Astrocyte of the spinal cord (primary cell): ENCODE data around the gene RFLNA.

Experiments used
- DNase-seq: peaks from one replicate; pipeline ENCODE4 v3.0.0; 2011; ENCODE audit warnings: low read depth, low spot score
- H3K4me3 ChIP-seq: 2 replicates; pipeline ENCODE4 v1.5.1; 2011; ENCODE audit warnings: low read depth, mild to moderate bottlenecking, low read length, moderate library complexity
- in situ Hi-C: cut with HindIII; loops from 2 replicates; pipeline ENCODE4 v1.10.0; 2017; ENCODE audit warnings: low sequenced_read_pairs
- TF ChIP-seq, protein P1 (sequence below): IDR thresholded peaks from 2 replicates; pipeline ENCODE4 v1.5.1; 2012; ENCODE audit warnings: low read depth, mild to moderate bottlenecking, low read length, inconsistent platforms

RFLNA gene

GRCh38 chr12:124333724-124334123, 38.8 kb downstream of the RFLNA start:
- H3K4me3 ChIP-seq = no peak overlapping the region
- TF ChIP-seq, protein P1, sequence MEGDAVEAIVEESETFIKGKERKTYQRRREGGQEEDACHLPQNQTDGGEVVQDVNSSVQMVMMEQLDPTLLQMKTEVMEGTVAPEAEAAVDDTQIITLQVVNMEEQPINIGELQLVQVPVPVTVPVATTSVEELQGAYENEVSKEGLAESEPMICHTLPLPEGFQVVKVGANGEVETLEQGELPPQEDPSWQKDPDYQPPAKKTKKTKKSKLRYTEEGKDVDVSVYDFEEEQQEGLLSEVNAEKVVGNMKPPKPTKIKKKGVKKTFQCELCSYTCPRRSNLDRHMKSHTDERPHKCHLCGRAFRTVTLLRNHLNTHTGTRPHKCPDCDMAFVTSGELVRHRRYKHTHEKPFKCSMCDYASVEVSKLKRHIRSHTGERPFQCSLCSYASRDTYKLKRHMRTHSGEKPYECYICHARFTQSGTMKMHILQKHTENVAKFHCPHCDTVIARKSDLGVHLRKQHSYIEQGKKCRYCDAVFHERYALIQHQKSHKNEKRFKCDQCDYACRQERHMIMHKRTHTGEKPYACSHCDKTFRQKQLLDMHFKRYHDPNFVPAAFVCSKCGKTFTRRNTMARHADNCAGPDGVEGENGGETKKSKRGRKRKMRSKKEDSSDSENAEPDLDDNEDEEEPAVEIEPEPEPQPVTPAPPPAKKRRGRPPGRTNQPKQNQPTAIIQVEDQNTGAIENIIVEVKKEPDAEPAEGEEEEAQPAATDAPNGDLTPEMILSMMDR = no peak
- in situ Hi-C loops = no loop called here
- no peak for DNase-seq

DNA sequence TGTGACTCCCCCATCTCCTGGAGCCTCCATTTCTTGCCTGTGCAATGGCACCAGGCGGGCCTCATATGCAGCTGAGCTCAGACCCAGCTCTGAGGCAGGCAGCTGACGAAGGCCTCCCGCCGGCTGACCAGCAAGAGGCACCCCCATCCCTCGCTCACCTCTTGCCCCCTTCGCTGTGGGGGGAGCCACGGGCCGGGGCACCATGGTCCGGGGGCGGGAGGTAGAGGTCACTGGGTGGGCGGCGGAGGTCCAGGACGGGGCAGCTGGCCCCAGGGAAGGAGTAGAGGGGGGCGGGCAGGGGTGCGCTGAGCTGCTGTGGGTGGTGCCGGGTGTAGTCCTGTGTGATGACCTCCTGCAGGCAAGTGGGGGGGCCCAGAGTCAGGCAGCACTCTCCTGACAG, 39.4 kb downstream of the RFLNA start:
- DNase-seq = no peak
- H3K4me3 ChIP-seq = no peak overlapping the region
- TF ChIP-seq, protein P1 = no peak
- in situ Hi-C loops = no loop called here

DNA sequence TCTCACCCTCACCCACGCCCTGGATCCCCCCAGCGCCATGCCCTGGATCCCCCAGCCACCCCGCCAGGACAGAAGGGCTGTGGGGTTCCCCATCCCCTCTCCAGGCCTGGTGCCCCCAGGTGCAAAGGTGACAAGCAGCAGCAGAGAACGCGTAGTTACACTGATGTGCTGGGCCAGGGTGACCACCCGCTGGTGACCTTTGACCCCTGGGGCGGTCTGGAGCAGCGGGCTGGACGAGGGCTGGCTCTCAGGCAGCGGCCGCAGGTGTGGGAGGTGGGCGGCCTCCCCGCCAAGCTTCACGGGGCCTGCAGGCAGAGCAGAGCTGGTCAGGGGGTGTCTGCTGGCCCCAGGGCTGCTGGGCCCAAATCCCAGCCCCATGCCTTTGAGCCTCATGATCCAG, 40.1 kb downstream of the RFLNA start:
- no peak for DNase-seq
- in situ Hi-C loops = no loop called here
- H3K4me3 ChIP-seq = no peak overlapping the region
- TF ChIP-seq, protein P1 = no peak

GRCh38 chr12:124335426-124336183, 40.7 kb downstream of the RFLNA start:
- H3K4me3 ChIP-seq = no peak overlapping the region
- TF ChIP-seq, protein P1 = no peak
- no peak for DNase-seq
- in situ Hi-C loops = no loop called here

DNA sequence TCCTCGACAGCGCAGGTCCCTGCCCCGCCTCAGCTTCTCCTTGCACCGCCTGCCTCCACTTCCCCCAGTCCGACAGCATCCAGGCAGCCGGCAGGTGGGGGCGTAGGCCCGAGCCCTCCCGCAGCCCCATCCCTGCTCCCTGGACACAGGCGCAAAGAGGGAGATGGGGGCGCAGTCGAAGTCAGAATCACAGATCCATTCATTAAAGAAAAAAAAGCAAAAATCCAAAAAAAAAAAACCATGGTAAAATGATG, 41.2 kb downstream of the RFLNA start:
- TF ChIP-seq, protein P1 = no peak
- H3K4me3 ChIP-seq = no peak overlapping the region
- DNase-seq = no peak
- in situ Hi-C loops = no loop called here

DNA sequence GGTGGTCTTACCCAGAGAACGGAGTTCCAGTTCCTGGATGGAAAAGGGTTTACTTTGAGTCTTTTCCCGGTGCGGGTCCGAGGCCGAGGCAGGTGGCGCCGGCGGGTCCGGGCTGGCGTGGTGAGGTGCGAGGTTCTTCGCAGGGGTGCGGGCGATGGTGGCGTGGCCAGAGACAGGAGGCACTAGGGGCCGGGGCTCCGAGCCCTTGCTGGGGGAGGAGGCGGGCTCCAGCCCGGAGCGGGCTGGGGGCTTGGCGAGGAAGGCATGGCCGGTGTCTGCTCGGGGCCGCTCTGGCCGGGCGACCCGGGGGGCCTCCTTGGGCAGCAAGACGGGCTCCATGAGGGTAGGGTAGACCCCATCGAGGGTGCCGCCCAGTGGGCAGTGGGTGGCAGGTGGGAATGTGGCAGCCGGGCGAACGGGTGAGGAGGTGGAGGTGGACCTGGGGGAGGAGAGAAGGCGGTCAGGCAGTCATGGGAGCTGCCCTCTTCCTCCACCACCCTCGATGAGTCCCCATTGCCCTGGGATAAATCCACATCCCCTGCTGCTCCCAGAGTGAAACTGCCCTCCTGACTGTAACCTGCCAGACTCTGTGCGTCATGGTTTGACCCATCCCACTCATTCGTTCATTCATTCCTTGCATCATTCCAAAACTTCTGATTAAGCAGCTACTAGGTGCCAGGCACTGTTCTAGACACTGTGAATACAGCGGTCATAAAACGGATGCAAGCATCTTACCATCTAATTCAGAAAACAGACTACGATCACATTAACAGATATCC, 42.0 kb downstream of the RFLNA start:
- DNase-seq = no peak
- in situ Hi-C loops = no loop called here
- H3K4me3 ChIP-seq = no peak overlapping the region
- TF ChIP-seq, protein P1 = no peak
